ENCODE results near the gene PIP5K1A.

The PIP5K1A gene

GRCh38 chr1:151294742-151295462, 96.5 kb downstream of the PIP5K1A start:
- in situ Hi-C loops (cut with MboI; ENCODE audit: low sequenced_read_pairs, unreplicated experiment) = no loop called here
- DNase-seq (ENCODE audit: low spot score) = no peak
- no peak for TF ChIP-seq CTCF (IDR thresholded peaks at IDR 0.05; ENCODE audit: borderline replicate concordance, control extremely low read depth, extremely low read depth, insufficient read depth, missing control alignments)

Data from GM13976 (cell line).